ENCODE data around the gene PAWR.
"Not testable (repeated sequence)": the region's sequence is repeated elsewhere in the genome, so short reads cannot be mapped to it uniquely, and the experiment has no call there.

Gene PAWR

GRCh38 chr12:79646843-79647242, 43.9 kb downstream of the PAWR start:
- not testable (repeated sequence) for DNase-seq (ENCODE audit: low read depth in 2 of 2)

GRCh38 chr12:79645235-79645630, 45.5 kb downstream of the PAWR start:
- no peak for DNase-seq (ENCODE audit: low read depth in 2 of 2)

- no peak for DNase-seq (ENCODE audit: low read depth in 2 of 2)
These were observed 46.2 kb downstream of the PAWR start for GRCh38 chr12:79644274-79645234.

- DNase-seq (ENCODE audit: low read depth in 2 of 2), result no peak
These were observed 46.9 kb downstream of the PAWR start for GRCh38 chr12:79643821-79644220.

- no peak for DNase-seq (ENCODE audit: low read depth in 2 of 2)
These were observed 52.3 kb downstream of the PAWR start for GRCh38 chr12:79638490-79638889.

- no peak for DNase-seq (ENCODE audit: low read depth in 2 of 2)
These were observed 53.7 kb downstream of the PAWR start for GRCh38 chr12:79637093-79637492.

- DNase-seq (ENCODE audit: low read depth in 2 of 2), result no peak
These were observed 55.1 kb downstream of the PAWR start for GRCh38 chr12:79635676-79636075.

GRCh38 chr12:79634957-79635471, 55.8 kb downstream of the PAWR start:
- DNase-seq (ENCODE audit: low read depth in 2 of 2), result peak; percentile 79 to 80

- no peak for DNase-seq (ENCODE audit: low read depth in 2 of 2)
These were observed 61.2 kb downstream of the PAWR start for GRCh38 chr12:79629561-79629960.

GRCh38 chr12:79626735-79627134, 64.0 kb downstream of the PAWR start:
- DNase-seq (ENCODE audit: low read depth in 2 of 2), result not testable (repeated sequence)

- DNase-seq (ENCODE audit: low read depth in 2 of 2), result peak; percentile 50
These were observed 66.4 kb downstream of the PAWR start for GRCh38 chr12:79624378-79624777.

GRCh38 chr12:79619872-79620562, 70.7 kb downstream of the PAWR start:
- no peak for DNase-seq (ENCODE audit: low read depth in 2 of 2)

- DNase-seq (ENCODE audit: low read depth in 2 of 2), result no peak
These were observed 71.8 kb downstream of the PAWR start for GRCh38 chr12:79618848-79619404.

- DNase-seq (ENCODE audit: low read depth in 2 of 2), result no peak
These were observed 73.1 kb downstream of the PAWR start for GRCh38 chr12:79617696-79618095.

- no peak for DNase-seq (ENCODE audit: low read depth in 2 of 2)
These were observed 74.9 kb downstream of the PAWR start for GRCh38 chr12:79615596-79616560.

GRCh38 chr12:79614730-79615129, 76.0 kb downstream of the PAWR start:
- no peak for DNase-seq (ENCODE audit: low read depth in 2 of 2)

- no peak for DNase-seq (ENCODE audit: low read depth in 2 of 2)
These were observed 88.9 kb downstream of the PAWR start for GRCh38 chr12:79601908-79602307.

- DNase-seq (ENCODE audit: low read depth in 2 of 2), result no peak
These were observed 92.9 kb downstream of the PAWR start for GRCh38 chr12:79597910-79598309.

GRCh38 chr12:79596719-79597350, 93.9 kb downstream of the PAWR start:
- DNase-seq (ENCODE audit: low read depth in 2 of 2), result no peak

- DNase-seq (ENCODE audit: low read depth in 2 of 2), result no peak
These were observed 95.5 kb downstream of the PAWR start for GRCh38 chr12:79595273-79595672.

GRCh38 chr12:79592865-79593264, 97.9 kb downstream of the PAWR start:
- no peak for DNase-seq (ENCODE audit: low read depth in 2 of 2)

Measured in fibroblast of skin of left biceps (primary cell).